ENCODE data around the gene PITRM1. TPM values are rescaled to one million over a fixed set of nuclear protein-coding genes. Genes with fewer than 3 reads are reported as not detected.

PITRM1 gene
- polyA plus RNA-seq, 1 donor from 2014 or later: 62.2 TPM

GRCh38 chr10:3123571-3124411, 48.8 kb downstream of the PITRM1 start:
- H3K9ac ChIP-seq (ENCODE audit: low read length): no peak overlapping the region
- H3K36me3 ChIP-seq (ENCODE audit: insufficient read depth, low read length): no peaks in the 10 kb centered on the region
- H3K4me2 ChIP-seq (ENCODE audit: low read length): no peak overlapping the region
- H3K27me3 ChIP-seq (ENCODE audit: insufficient read depth, low read depth, low read length): no peaks in the 10 kb centered on the region
- H3K9me2 ChIP-seq (ENCODE audit: insufficient read depth, low read length): no peaks in the 10 kb centered on the region
- no peak overlapping the region for H2AFZ ChIP-seq (ENCODE audit: low read depth, low read length)
- no peak overlapping the region for H3K27ac ChIP-seq (ENCODE audit: low read length)
- H3K4me3 ChIP-seq (ENCODE audit: low read length): no peak overlapping the region
- no peaks in the 10 kb centered on the region for H3K9me3 ChIP-seq (ENCODE audit: low read length)
- no peaks in the 10 kb centered on the region for H3F3A ChIP-seq (ENCODE audit: insufficient read depth, low read length, poor library complexity, severe bottlenecking)
- TF ChIP-seq TAF1 (IDR thresholded peaks at IDR 0.05; ENCODE audit: low read depth) (no peak), CTCF (IDR thresholded peaks at IDR 0.05; ENCODE audit: poor library complexity, severe bottlenecking) (no peak), EZH2 (IDR thresholded peaks at IDR 0.05; ENCODE audit: borderline replicate concordance, insufficient read depth, low read length, poor library complexity, severe bottlenecking) (no peak), RAD21 (conservative IDR thresholded peaks at IDR 0.05) (no peak), REST (IDR thresholded peaks at IDR 0.05; ENCODE audit: borderline replicate concordance) (no peak), SMC3 (conservative IDR thresholded peaks at IDR 0.05; ENCODE audit: poor library complexity) (no peak), MXI1 (conservative IDR thresholded peaks at IDR 0.05; ENCODE audit: poor library complexity, severe bottlenecking) (no peak), EP300 (conservative IDR thresholded peaks at IDR 0.05; ENCODE audit: poor library complexity, severe bottlenecking) (no peak), POLR2AphosphoS5 (IDR thresholded peaks at IDR 0.05) (no peak)
- H4K20me1 ChIP-seq (ENCODE audit: insufficient read depth): no peaks in the 10 kb centered on the region
- no peaks in the 10 kb centered on the region for H3K79me2 ChIP-seq (replicated peaks; ENCODE audit: insufficient read depth, low read length)

GRCh38 chr10:3122486-3123205, 49.9 kb downstream of the PITRM1 start:
- H3K36me3 ChIP-seq (ENCODE audit: insufficient read depth, low read length): no peaks in the 10 kb centered on the region
- no peak overlapping the region for H3K27ac ChIP-seq (ENCODE audit: low read length)
- no peak overlapping the region for H3K4me3 ChIP-seq (ENCODE audit: low read length)
- H3K27me3 ChIP-seq (ENCODE audit: insufficient read depth, low read depth, low read length): no peaks in the 10 kb centered on the region
- no peak overlapping the region for H3K9ac ChIP-seq (ENCODE audit: low read length)
- H3K4me2 ChIP-seq (ENCODE audit: low read length): no peak overlapping the region
- no peaks in the 10 kb centered on the region for H3K79me2 ChIP-seq (replicated peaks; ENCODE audit: insufficient read depth, low read length)
- H3K9me2 ChIP-seq (ENCODE audit: insufficient read depth, low read length): no peaks in the 10 kb centered on the region
- no peaks in the 10 kb centered on the region for H3F3A ChIP-seq (ENCODE audit: insufficient read depth, low read length, poor library complexity, severe bottlenecking)
- H3K9me3 ChIP-seq (ENCODE audit: low read length): no peaks in the 10 kb centered on the region
- H4K20me1 ChIP-seq (ENCODE audit: insufficient read depth): no peaks in the 10 kb centered on the region
- H2AFZ ChIP-seq (ENCODE audit: low read depth, low read length): no peak overlapping the region
- TF ChIP-seq REST (IDR thresholded peaks at IDR 0.05; ENCODE audit: borderline replicate concordance): no peak
- no peak for TF ChIP-seq RAD21 (conservative IDR thresholded peaks at IDR 0.05)
- no peak for TF ChIP-seq CTCF (IDR thresholded peaks at IDR 0.05; ENCODE audit: poor library complexity, severe bottlenecking)
- TF ChIP-seq MXI1 (conservative IDR thresholded peaks at IDR 0.05; ENCODE audit: poor library complexity, severe bottlenecking): no peak
- no peak for TF ChIP-seq POLR2AphosphoS5 (IDR thresholded peaks at IDR 0.05)
- no peak for TF ChIP-seq EP300 (conservative IDR thresholded peaks at IDR 0.05; ENCODE audit: poor library complexity, severe bottlenecking)
- TF ChIP-seq TAF1 (IDR thresholded peaks at IDR 0.05; ENCODE audit: low read depth): no peak
- no peak for TF ChIP-seq EZH2 (IDR thresholded peaks at IDR 0.05; ENCODE audit: borderline replicate concordance, insufficient read depth, low read length, poor library complexity, severe bottlenecking)
- TF ChIP-seq SMC3 (conservative IDR thresholded peaks at IDR 0.05; ENCODE audit: poor library complexity): no peak

Data from neural cell (in vitro differentiated cells).